K562 (cell line): ENCODE data around the gene TAF5L. TPM values are rescaled to one million over a fixed set of nuclear protein-coding genes. Genes with fewer than 3 reads are reported as not detected.
A peak's percentile ranks its signal among the peaks of the same experiment; 100 is the strongest.

ENCODE experiments used
- ATAC-seq: fragments of 200-7000 bp; cut with Tn5 transposase; 3 replicates; pipeline ENCODE4 v1.9.1; 2020; ENCODE audit warnings: moderate library complexity
- BruUV-seq: library from RNA; stranded (reverse); fragments of 400-500 nt; replicated peaks from 2 replicates; lab custom pipeline; 2021; lab: Mats Ljungman, UMichigan
- CTCF ChIA-PET: fragments of 300-600 bp; formaldehyde crosslinking; extraction: SDS; loops from one replicate; lab custom pipeline; 2021; ENCODE audit warnings: low intra/inter-chr PET ratio; lab: Yijun Ruan, JAX
- POLR2A ChIA-PET: fragments of 300-600, 350-650 bp; sonication (Branson Sonifier 250); formaldehyde crosslinking; extraction: SDS; loops from one replicate; lab custom pipeline; 2021; ENCODE audit warnings: antibody characterized with exemption, inconsistent platforms; lab: Yijun Ruan, JAX
- DNase-seq, 4 experiments: peaks; one replicate each; pipeline versions ENCODE4 v3.0.0 to v3.0.0-alpha.2; 2011 to 2018; ENCODE audit warnings: low spot score in 3 of 4, mixed read lengths in 3 of 4; ENCODE audit errors: extremely low read depth in 1 of 4
- FAIRE-seq: peaks from 2 replicates; lab custom pipeline; 2011; peaks lifted over from hg19 to GRCh38; lab: Jason Lieb, UNC
- H2AFZ ChIP-seq: 2 replicates; pipeline ENCODE4 v1.6.0; 2011; ENCODE audit warnings: low read depth, low read length, control low read depth, inconsistent platforms
- H3K27ac ChIP-seq: fragments of 200-600 bp; 3 replicates; pipeline ENCODE4 v1.8.0; 2011; ENCODE audit warnings: low read depth, mild to moderate bottlenecking, control low read depth, inconsistent platforms, low read length, moderate library complexity, mixed read lengths; ENCODE audit errors: extremely low read depth
- H3K27me3 ChIP-seq, 2 experiments: fragments of 300-600 bp in 1 of 2; 2 replicates in 1 of 2; 3 replicates in 1 of 2; pipeline versions ENCODE4 v1.6.0 to v1.8.0; 2011; ENCODE audit warnings: inconsistent platforms in 2 of 2, low read length in 2 of 2, mild to moderate bottlenecking in 1 of 2, mixed read lengths in 1 of 2, moderate library complexity in 1 of 2; ENCODE audit not compliant: control insufficient read depth in 2 of 2, insufficient read depth in 2 of 2
- H3K36me3 ChIP-seq: fragments of 300-600 bp; 3 replicates; pipeline ENCODE4 v1.8.0; 2011; ENCODE audit warnings: mild to moderate bottlenecking, low read length, inconsistent platforms; ENCODE audit not compliant: control insufficient read depth, insufficient read depth
- H3K4me1 ChIP-seq, 2 experiments: fragments of 200-600 bp in 1 of 2; replicated peaks in 1 of 2; 2 replicates in 1 of 2; 3 replicates in 1 of 2; pipeline versions ENCODE4 v1.5.1 to v1.8.0; 2011; ENCODE audit warnings: inconsistent platforms in 2 of 2, low read length in 2 of 2, mild to moderate bottlenecking in 1 of 2, mixed read lengths in 1 of 2, moderate library complexity in 1 of 2; ENCODE audit not compliant: control insufficient read depth in 2 of 2, insufficient read depth in 2 of 2
- H3K4me2 ChIP-seq: 2 replicates; pipeline ENCODE4 v1.6.1; 2011; ENCODE audit warnings: low read length, control low read depth, inconsistent platforms, mixed read lengths; ENCODE audit not compliant: insufficient read depth
- H3K4me3 ChIP-seq: fragments of 200-600 bp; sonication (generic), shearing (Covaris generic); 2 replicates; pipeline ENCODE4 v1.5.1; 2016; ENCODE audit warnings: control low read depth, inconsistent platforms
- H3K79me2 ChIP-seq: fragments of 200-600 bp; 3 replicates; pipeline ENCODE4 v1.8.0; 2011; ENCODE audit warnings: low read length, inconsistent platforms; ENCODE audit not compliant: control insufficient read depth, insufficient read depth
- H3K9ac ChIP-seq, 2 experiments: 2 replicates each; pipeline versions ENCODE4 v1.6.0 to v1.6.1; 2011; ENCODE audit warnings: low read depth in 2 of 2, low read length in 2 of 2, control low read depth in 1 of 2, inconsistent platforms in 1 of 2, mild to moderate bottlenecking in 1 of 2, mixed read lengths in 1 of 2; ENCODE audit not compliant: insufficient read depth in 1 of 2
- H3K9me1 ChIP-seq: one replicate; pipeline ENCODE4 v1.6.0; 2011; ENCODE audit warnings: inconsistent platforms, mild to moderate bottlenecking, low read length, moderate library complexity; ENCODE audit not compliant: control insufficient read depth, insufficient read depth
- H3K9me3 ChIP-seq: replicated peaks from 2 replicates; pipeline ENCODE4 v1.5.1; 2011; ENCODE audit warnings: low read depth, low read length, inconsistent platforms; ENCODE audit not compliant: control insufficient read depth, insufficient read depth
- H4K20me1 ChIP-seq: replicated peaks from 2 replicates; pipeline ENCODE4 v1.6.1; 2011; ENCODE audit warnings: low read length, inconsistent platforms, mixed read lengths; ENCODE audit not compliant: control insufficient read depth, insufficient read depth
- EHMT2 ChIP-seq: fragments of 450-650 bp; IDR thresholded peaks from 2 replicates; pipeline ENCODE4 v1.6.1; 2018; ENCODE audit warnings: antibody characterized with exemption
- EP300 ChIP-seq: IDR thresholded peaks from 2 replicates; pipeline ENCODE4 v1.6.1; 2012; ENCODE audit warnings: low read length, improper control_type of control experiment
- EP400 ChIP-seq: fragments of 450-650 bp; IDR thresholded peaks from 2 replicates; pipeline ENCODE4 v1.6.1; 2017; ENCODE audit warnings: antibody characterized with exemption, mild to moderate bottlenecking, moderate library complexity
- MEF2D ChIP-seq: conservative IDR thresholded peaks from 2 replicates; pipeline ENCODE4 v1.6.1; 2016; ENCODE audit warnings: low read depth, missing genetic modification characterization, missing compliant biosample characterization
- NR1H2 ChIP-seq: sonication (generic); formaldehyde crosslinking; IDR thresholded peaks from 2 replicates; pipeline ENCODE4 v1.4.0; 2020; ENCODE audit warnings: mild to moderate bottlenecking, missing genetic modification reagents
- POLR2A ChIP-seq: fragments of 450-650 bp; conservative IDR thresholded peaks from 2 replicates; pipeline ENCODE4 v1.6.1; 2016
- RAD51 ChIP-seq: fragments of 450-650 bp; IDR thresholded peaks from 2 replicates; pipeline ENCODE4 v1.7.1; 2016; ENCODE audit warnings: low read depth, mild to moderate bottlenecking, borderline replicate concordance
- RBM14 ChIP-seq: fragments of 200-400 bp; formaldehyde crosslinking; IDR thresholded peaks from 2 replicates; pipeline ENCODE4 v1.6.1; 2018; ENCODE audit warnings: low read depth, mild to moderate bottlenecking, low read length, moderate library complexity, borderline replicate concordance; ENCODE audit not compliant: insufficient read depth
- ZNF444 ChIP-seq: fragments of 250-450 bp; sonication (Bioruptor Pico); IDR thresholded peaks from 2 replicates; pipeline ENCODE4 v1.4.0; 2020; ENCODE audit warnings: mild to moderate bottlenecking, moderate library complexity
- ZNF644 ChIP-seq: fragments of 200-800 bp; sonication (Bioruptor generic); IDR thresholded peaks from 2 replicates; pipeline ENCODE4 v1.6.1; 2016; ENCODE audit warnings: low read depth, missing genetic modification characterization, missing compliant biosample characterization
- WGBS: fragments of 100-300 bp; shearing (Covaris generic); methylation state at CpG from one replicate; pipeline ENCODE4 v1.1.6; 2016; ENCODE audit warnings: low coverage, mixed read lengths; ENCODE audit not compliant: insufficient coverage; ENCODE audit errors: missing lambda C conversion rate; 5-methylcytosine and 5-hydroxymethylcytosine counted together
- in situ Hi-C: fragments of 300-500 bp; cut with MboI; formaldehyde crosslinking; loops from 4 replicates; pipeline ENCODE4 v1.15.0; 2018; ENCODE audit warnings: inconsistent platforms, mixed read lengths
- intact Hi-C: fragments of 100-400 bp; cut with micrococcal nuclease; formaldehyde crosslinking; loops from 2 replicates; pipeline ENCODE4 v1.14.2; 2022
- polyA plus RNA-seq, 8 experiments: library from polyadenylated mRNA; depleted of rRNA in 4 of 8; stranded (reverse) in 5 of 8; unstranded in 3 of 8; fragments of >200 nt; fragmentation: Nextera tagmentation in 2 of 8; fragmentation: Illumina TruSeq in 1 of 8; extraction: Ambion mirVana in 2 of 8; extraction: Trizol in 1 of 8; gene quantifications; 2 replicates each; pipeline versions ENCODE4 v1.2.1 to v1.2.3, GENCODE V29; 2011 to 2014; ENCODE audit warnings: inconsistent platforms in 1 of 8, missing spikeins in 1 of 8
- total RNA-seq, 7 experiments: library from RNA; depleted of rRNA in 6 of 7; stranded (reverse); fragments of >200 nt in 6 of 7; fragmentation: Illumina TruSeq in 2 of 7; extraction: Trizol in 2 of 7; gene quantifications; 2 replicates each; pipeline versions ENCODE4 v1.2.1 to v1.2.3, GENCODE V29; 2011 to 2021; ENCODE audit warnings: low replicate concordance in 1 of 7
- TF ChIP-seq, protein P1 (sequence below), 3 experiments: fragments of 200-800 bp in 1 of 3; sonication (Bioruptor generic) in 1 of 3; sonication (generic) in 1 of 3; formaldehyde crosslinking in 1 of 3; IDR thresholded peaks; 2 replicates each; pipeline versions ENCODE4 v1.6.1 to v1.8.0; 2016 to 2022; ENCODE audit warnings: mild to moderate bottlenecking in 2 of 3, missing compliant biosample characterization in 2 of 3, missing genetic modification characterization in 2 of 3, missing genetic modification reagents in 1 of 3

Gene TAF5L
- total and polyA plus RNA-seq, 9 of the 15 experiments (the other 6 are each of a cell fraction or from before 2014, with no cell fraction given) = 2.2 to 34.2 (median 23.3) TPM

- FAIRE-seq (no peak), DNase-seq (no peak), ATAC-seq (no peak)
- Histone ChIP-seq H3K9me3 (no peaks in the 10 kb centered on the region), H3K36me3 (peaks cover 36% of the 10 kb centered on the region), H3K27ac (no peak overlapping the region), H3K27me3 (no peaks in the 10 kb centered on the region), H3K9ac (0 out of 4 replicates have a peak overlapping the region, but pooled peaks of 1 of the 2 experiments have one; percentile 12), H3K9me1 (no peaks in the 10 kb centered on the region), H4K20me1 (no peaks in the 10 kb centered on the region), H3K4me1 (peaks cover 0 to 4% of the 10 kb centered on the region in 2 experiments; a peak in 1 of 5 replicates), H3K79me2 (peaks cover 4% of the 10 kb centered on the region; the same call in 1 of the 3 replicates), H3K4me3 (no peak overlapping the region), H3K4me2 (no peak overlapping the region), H2AFZ (no peak overlapping the region)
- in situ Hi-C loops (no loop called here), intact Hi-C loops (no loop called here)
- ChIA-PET POLR2A (no interaction called here), CTCF (no interaction called here)
- BruUV-seq = no TSS peak
- no peak for TF ChIP-seq EP300
- TF ChIP-seq, protein P1, sequence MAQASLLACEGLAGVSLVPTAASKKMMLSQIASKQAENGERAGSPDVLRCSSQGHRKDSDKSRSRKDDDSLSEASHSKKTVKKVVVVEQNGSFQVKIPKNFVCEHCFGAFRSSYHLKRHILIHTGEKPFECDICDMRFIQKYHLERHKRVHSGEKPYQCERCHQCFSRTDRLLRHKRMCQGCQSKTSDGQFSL (CRISPR knock-in tag; IDR thresholded peaks at IDR 0.05) = no peak
- TF ChIP-seq, protein P1 (tag; IDR thresholded peaks at IDR 0.05) = no peak
- TF ChIP-seq MEF2D (tag) = no peak
- TF ChIP-seq RAD51 = no peak
- no peak for TF ChIP-seq ZNF444 (CRISPR knock-in tag)
- TF ChIP-seq EP400 = no peak
- TF ChIP-seq ZNF644 (tag) = no peak
- TF ChIP-seq RBM14 = no peak
- TF ChIP-seq NR1H2 = no peak
- no peak for TF ChIP-seq POLR2A
- TF ChIP-seq EHMT2 = no peak
- 91% methylated on average over 34 of the region's 34 CpGs for WGBS
These were observed 31.5 kb downstream of the TAF5L start for GRCh38 chr1:229594227-229595008.
